ENCODE measurements around the gene C22orf39.

The C22orf39 gene

GRCh38 chr22:19447330-19448075, at the start of gene C22orf39:
Gene C22orf39 (minus strand): TSS chr22:19447711. CDS start chr22:19447688, 23 bp downstream.
- DNase-seq = peak; percentile 96

GRCh38 chr22:19497245-19497644, 49.7 kb upstream of the C22orf39 start:
- peak; percentile 29 for DNase-seq

- DNase-seq = no peak
These were observed 48.8 kb upstream of the C22orf39 start for GRCh38 chr22:19496324-19496630.

GRCh38 chr22:19495562-19496323, 48.2 kb upstream of the C22orf39 start:
- DNase-seq = peak; percentile 52

- no peak for DNase-seq
These were observed 47.2 kb upstream of the C22orf39 start for GRCh38 chr22:19494676-19495173.

GRCh38 chr22:19494001-19494560, 46.6 kb upstream of the C22orf39 start:
- no peak for DNase-seq

- DNase-seq = no peak
These were observed 45.1 kb upstream of the C22orf39 start for GRCh38 chr22:19492504-19493174.

GRCh38 chr22:19490628-19491230, 43.2 kb upstream of the C22orf39 start:
- DNase-seq = no peak

- DNase-seq = peak; percentile 63
These were observed 41.7 kb upstream of the C22orf39 start for GRCh38 chr22:19488884-19489843.

- DNase-seq = no peak
These were observed 40.8 kb upstream of the C22orf39 start for GRCh38 chr22:19488285-19488684.

GRCh38 chr22:19483481-19484244, 36.2 kb upstream of the C22orf39 start:
- DNase-seq = no peak

- DNase-seq = no peak
These were observed 34.8 kb upstream of the C22orf39 start for GRCh38 chr22:19482297-19482696.

GRCh38 chr22:19480789-19481188, 33.3 kb upstream of the C22orf39 start:
- DNase-seq = no peak

GRCh38 chr22:19480173-19480568, 32.7 kb upstream of the C22orf39 start:
- DNase-seq = peak; percentile 17

- peak; percentile 99 for DNase-seq
These were observed 32.1 kb upstream of the C22orf39 start, which contains the start of gene CDC45 for GRCh38 chr22:19479355-19480172. Gene CDC45 (plus strand): TSS chr22:19479920. CDS start chr22:19479969, 49 bp downstream.

GRCh38 chr22:19478901-19479354, 31.4 kb upstream of the C22orf39 start, which contains the start of gene UFD1:
Gene UFD1 (minus strand): TSS chr22:19479193. CDS start chr22:19479085, 108 bp downstream.
- peak; percentile 91 for DNase-seq

GRCh38 chr22:19478045-19478900, 30.8 kb upstream of the C22orf39 start:
- DNase-seq = peak; percentile 40

GRCh38 chr22:19477321-19478044, 30.0 kb upstream of the C22orf39 start:
- peak; percentile 55 for DNase-seq

Data from hematopoietic multipotent progenitor cell treated with erythropoietin and hydrocortisone succinate and interleukin-3 and kit ligand, for 4 days (in vitro differentiated cells).